OCI-LY3 (cell line): Measurements from ENCODE around the gene SLPI.

Experiments used
- H2AFZ ChIP-seq: fragments of 200-600, 300-600 bp; shearing (Covaris generic); 2 replicates; pipeline ENCODE4 v1.6.0; 2014; ENCODE audit warnings: antibody characterized with exemption, low read depth, low read length
- H3K27ac ChIP-seq: fragments of 200-600, 300-600 bp; sonication (generic); 2 replicates; pipeline ENCODE4 v1.5.1; 2014; ENCODE audit warnings: mild to moderate bottlenecking, low read length, moderate library complexity, mixed read lengths
- H3K27me3 ChIP-seq: fragments of 200-600, 300-600 bp; sonication (generic); 2 replicates; pipeline ENCODE4 v1.6.1; 2014; ENCODE audit warnings: low read depth, low read length, mixed read lengths
- H3K36me3 ChIP-seq: fragments of 200-600, 300-600 bp; sonication (generic); replicated peaks from 2 replicates; pipeline ENCODE3; 2014; ENCODE audit warnings: low read depth, low read length, mixed read lengths
- H3K4me1 ChIP-seq: fragments of 300-600, 200-600 bp; sonication (generic); 2 replicates; pipeline ENCODE4 v1.6.1; 2014; ENCODE audit warnings: low read length, mixed read lengths
- H3K4me2 ChIP-seq: fragments of 200-600, 300-600 bp; sonication (generic); 2 replicates; pipeline ENCODE4 v1.6.1; 2014; ENCODE audit warnings: low read length, mixed read lengths
- H3K4me3 ChIP-seq: fragments of 300-600, 200-600 bp; sonication (generic); 2 replicates; pipeline ENCODE4 v1.5.1; 2014; ENCODE audit warnings: antibody characterized with exemption, mild to moderate bottlenecking, low read length, moderate library complexity
- H3K79me2 ChIP-seq: fragments of 300-600, 200-600 bp; shearing (Covaris generic); 2 replicates; pipeline ENCODE4 v1.6.1; 2014; ENCODE audit warnings: mild to moderate bottlenecking, low read length, mixed read lengths
- H3K9ac ChIP-seq: fragments of 300-600, 200-600 bp; shearing (Covaris generic); 2 replicates; pipeline ENCODE4 v1.6.0; 2014; ENCODE audit warnings: mild to moderate bottlenecking, low read length, moderate library complexity
- H3K9me3 ChIP-seq: fragments of 200-600, 300-600 bp; shearing (Covaris generic); 2 replicates; pipeline ENCODE4 v1.6.1; 2014; ENCODE audit warnings: low read length, mixed read lengths; ENCODE audit not compliant: insufficient read depth
- H4K20me1 ChIP-seq: fragments of 200-600, 300-600 bp; sonication (generic); 2 replicates; pipeline ENCODE4 v1.6.1; 2016; ENCODE audit warnings: low read length, mixed read lengths; ENCODE audit not compliant: insufficient read depth
- CTCF ChIP-seq: fragments of 200-600, 300-600 bp; sonication (generic); IDR thresholded peaks from 2 replicates; pipeline ENCODE4 v1.5.1; 2014; ENCODE audit warnings: antibody characterized with exemption, low read length, low read depth
- EZH2phosphoT487 ChIP-seq: fragments of 200-600 bp; shearing (Covaris generic); IDR thresholded peaks from 2 replicates; pipeline ENCODE4 v1.6.1; 2018; ENCODE audit warnings: antibody characterized with exemption, mixed run types, low read depth

SLPI gene

GRCh38 chr20:45282700-45283550 is 28.6 kb upstream of the SLPI start:
- H3K36me3 ChIP-seq, result no peaks in the 10 kb centered on the region
- peaks cover 53% of the 10 kb centered on the region for H3K27me3 ChIP-seq
- no peak overlapping the region for H3K4me2 ChIP-seq
- H3K9me3 ChIP-seq, result no peaks in the 10 kb centered on the region
- no peak overlapping the region for H3K9ac ChIP-seq
- H3K79me2 ChIP-seq, result no peaks in the 10 kb centered on the region
- no peaks in the 10 kb centered on the region for H4K20me1 ChIP-seq
- H3K27ac ChIP-seq, result no peak overlapping the region
- no peaks in the 10 kb centered on the region for H3K4me1 ChIP-seq
- H2AFZ ChIP-seq, result no peak overlapping the region
- H3K4me3 ChIP-seq, result no peak overlapping the region
- TF ChIP-seq EZH2phosphoT487 (no peak), CTCF (no peak)

GRCh38 chr20:45279992-45280391 is 25.6 kb upstream of the SLPI start:
- Histone ChIP-seq H3K27ac (no peak overlapping the region), H2AFZ (no peak overlapping the region), H3K27me3 (peaks cover 57% of the 10 kb centered on the region), H3K36me3 (no peaks in the 10 kb centered on the region), H3K9ac (no peak overlapping the region), H3K4me2 (no peak overlapping the region), H4K20me1 (no peaks in the 10 kb centered on the region), H3K9me3 (no peaks in the 10 kb centered on the region), H3K79me2 (no peaks in the 10 kb centered on the region), H3K4me1 (no peaks in the 10 kb centered on the region), H3K4me3 (no peak overlapping the region)
- TF ChIP-seq CTCF, result no peak
- no peak for TF ChIP-seq EZH2phosphoT487

- Histone ChIP-seq H3K4me1 (no peaks in the 10 kb centered on the region), H3K27ac (no peak overlapping the region), H3K36me3 (no peaks in the 10 kb centered on the region), H4K20me1 (no peaks in the 10 kb centered on the region), H3K79me2 (no peaks in the 10 kb centered on the region), H3K27me3 (peaks cover 69% of the 10 kb centered on the region), H3K4me2 (no peak overlapping the region), H3K4me3 (no peak overlapping the region), H3K9ac (no peak overlapping the region), H3K9me3 (no peaks in the 10 kb centered on the region), H2AFZ (no peak overlapping the region)
- TF ChIP-seq CTCF (no peak), EZH2phosphoT487 (no peak)
Measured at GRCh38 chr20:45275338-45275737, 21.0 kb upstream of the SLPI start.

GRCh38 chr20:45269754-45270270 is 15.4 kb upstream of the SLPI start:
- Histone ChIP-seq H3K79me2 (no peaks in the 10 kb centered on the region), H4K20me1 (no peaks in the 10 kb centered on the region), H3K4me3 (no peak overlapping the region), H3K9ac (no peak overlapping the region), H3K27ac (no peak overlapping the region), H3K9me3 (no peaks in the 10 kb centered on the region), H3K36me3 (no peaks in the 10 kb centered on the region), H3K27me3 (peaks cover 91% of the 10 kb centered on the region), H3K4me2 (no peak overlapping the region), H2AFZ (no peak overlapping the region), H3K4me1 (no peaks in the 10 kb centered on the region)
- TF ChIP-seq CTCF, result no peak
- no peak for TF ChIP-seq EZH2phosphoT487
